PC-3 (cell line): ENCODE measurements around the gene FAM83D. TPM values are rescaled to one million over a fixed set of nuclear protein-coding genes. Genes with fewer than 3 reads are reported as not detected.

Source experiments
- ATAC-seq: fragments of 200-7000 bp; cut with Tn5 transposase; 2 replicates; pipeline ENCODE4 v1.9.1; 2020; ENCODE audit warnings: mild to moderate bottlenecking, moderate library complexity
- BruUV-seq: library from RNA; stranded (reverse); fragments of 400-500 nt; replicated peaks from 2 replicates; lab custom pipeline; 2021; lab: Mats Ljungman, UMichigan
- CTCF ChIA-PET: fragments of 300-600 bp; sonication (Branson Sonifier 250); formaldehyde crosslinking; loops from one replicate; lab custom pipeline; 2022; ENCODE audit warnings: antibody characterized with exemption; lab: Charles Lee
- POLR2A ChIA-PET: fragments of 300-600 bp; sonication (Branson Sonifier 250); formaldehyde crosslinking; loops from one replicate; lab custom pipeline; 2022; ENCODE audit warnings: antibody characterized with exemption; ENCODE audit not compliant: unreplicated experiment; lab: Charles Lee
- DNase-seq: peaks from one replicate; pipeline ENCODE4 v3.0.0-alpha.2; 2015
- H2AFZ ChIP-seq: fragments of 300-600 bp; sonication (generic); 2 replicates; pipeline ENCODE4 v1.6.0; 2016; ENCODE audit warnings: antibody characterized with exemption, low read length
- H3F3A ChIP-seq: fragments of 300-600 bp; sonication (generic); one replicate; pipeline ENCODE4 v1.6.0; 2017; ENCODE audit warnings: antibody characterized with exemption, low read length, control low read depth, mild to moderate bottlenecking; ENCODE audit not compliant: unreplicated experiment
- H3K27ac ChIP-seq: fragments of 300-600 bp; sonication (generic); 2 replicates; pipeline ENCODE4 v1.5.1; 2016; ENCODE audit warnings: mild to moderate bottlenecking, low read length
- H3K27me3 ChIP-seq: fragments of 300-600 bp; sonication (generic); 2 replicates; pipeline ENCODE4 v1.6.1; 2016; ENCODE audit warnings: low read length, mixed read lengths
- H3K36me3 ChIP-seq: fragments of 300-600 bp; sonication (generic); 2 replicates; pipeline ENCODE4 v1.6.1; 2016; ENCODE audit warnings: low read depth, mixed run types, low read length, mixed read lengths
- H3K4me1 ChIP-seq: fragments of 300-600 bp; sonication (generic); 2 replicates; pipeline ENCODE4 v1.5.1; 2016; ENCODE audit warnings: low read length; ENCODE audit not compliant: insufficient read depth
- H3K4me2 ChIP-seq: fragments of 300-600 bp; sonication (generic); 2 replicates; pipeline ENCODE4 v1.6.0; 2016; ENCODE audit warnings: low read length
- H3K4me3 ChIP-seq: fragments of 300-600 bp; sonication (generic); 2 replicates; pipeline ENCODE4 v1.5.1; 2016; ENCODE audit warnings: mild to moderate bottlenecking, low read length, mixed read lengths
- H3K79me2 ChIP-seq: fragments of 300-600 bp; sonication (generic); 2 replicates; pipeline ENCODE4 v1.6.1; 2017; ENCODE audit warnings: low read length, mixed read lengths
- H3K9ac ChIP-seq: fragments of 300-600 bp; sonication (generic); 2 replicates; pipeline ENCODE4 v1.6.0; 2016; ENCODE audit warnings: mild to moderate bottlenecking, low read length
- H3K9me2 ChIP-seq: fragments of 300-600 bp; sonication (generic); replicated peaks from 2 replicates; pipeline ENCODE4 v1.6.1; 2016; ENCODE audit warnings: mixed run types, low read length, mixed read lengths
- H3K9me3 ChIP-seq: fragments of 300-600 bp; sonication (generic); 2 replicates; pipeline ENCODE4 v1.6.1; 2016; ENCODE audit warnings: low read length, mixed read lengths
- H4K20me1 ChIP-seq: fragments of 300-600 bp; sonication (generic); 2 replicates; pipeline ENCODE4 v1.6.1; 2016; ENCODE audit warnings: low read length, mixed read lengths
- EZH2 ChIP-seq: fragments of 300-600 bp; sonication (generic); IDR thresholded peaks from one replicate; pipeline ENCODE4 v1.6.1; 2017; ENCODE audit warnings: antibody characterized with exemption, mild to moderate bottlenecking, low read length; ENCODE audit not compliant: unreplicated experiment
- EZH2phosphoT487 ChIP-seq: fragments of 300-600 bp; sonication (generic); IDR thresholded peaks from 2 replicates; pipeline ENCODE4 v1.6.1; 2018; ENCODE audit warnings: mild to moderate bottlenecking, antibody characterized with exemption, low read length, borderline replicate concordance
- intact Hi-C: fragments of 100-400 bp; cut with micrococcal nuclease; formaldehyde crosslinking; loops from 2 replicates; pipeline ENCODE4 v1.9.0; 2023
- total RNA-seq: library from RNA; depleted of rRNA; stranded (reverse); fragments of >200 nt; gene quantifications from 2 replicates; pipeline ENCODE4 v1.2.3, GENCODE V29; 2014
- TF ChIP-seq, protein P1 (sequence below): fragments of 300-600 bp; sonication (generic); conservative IDR thresholded peaks from 2 replicates; pipeline ENCODE4 v1.5.1; 2017; ENCODE audit warnings: antibody characterized with exemption, low read depth, mild to moderate bottlenecking, low read length

The FAM83D gene
- total RNA-seq, 1 experiment from 2014 or later = 69.6 TPM

DNA sequence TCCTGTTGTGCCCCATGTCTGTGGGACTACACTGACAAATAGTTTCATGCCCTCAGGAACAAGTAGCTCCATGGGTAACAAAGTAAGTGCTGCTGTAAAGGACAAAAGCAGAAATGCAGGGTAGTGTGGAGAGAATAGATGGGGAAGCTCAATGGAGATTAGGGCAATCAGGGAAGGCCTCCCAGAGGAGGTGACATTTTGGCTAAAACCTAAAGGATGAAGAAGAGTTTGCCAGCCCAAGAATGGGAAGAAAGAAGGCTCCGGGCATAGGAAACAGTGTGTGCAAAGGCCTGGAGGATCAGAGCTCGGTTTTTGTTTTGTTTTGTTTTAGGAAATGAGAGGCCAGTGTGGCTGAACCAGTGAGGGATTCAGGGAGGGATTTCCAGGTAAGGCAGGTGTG lies 43.6 kb upstream of the FAM83D start:
- Histone ChIP-seq H3K36me3 (no peaks in the 10 kb centered on the region), H3K4me3 (no peak overlapping the region), H3K79me2 (no peaks in the 10 kb centered on the region), H3K4me1 (no peaks in the 10 kb centered on the region), H3K27ac (no peak overlapping the region), H3K27me3 (0 out of 2 replicates have a peak, but pooled peaks cover 3% of the 10 kb centered on the region), H2AFZ (no peak overlapping the region), H3K4me2 (no peak overlapping the region), H3K9me3 (no peaks in the 10 kb centered on the region), H3K9me2 (no peaks in the 10 kb centered on the region), H4K20me1 (no peaks in the 10 kb centered on the region), H3K9ac (no peak overlapping the region), H3F3A (no peaks in the 10 kb centered on the region)
- BruUV-seq = no TSS peak
- no peak for DNase-seq
- TF ChIP-seq, protein P1, sequence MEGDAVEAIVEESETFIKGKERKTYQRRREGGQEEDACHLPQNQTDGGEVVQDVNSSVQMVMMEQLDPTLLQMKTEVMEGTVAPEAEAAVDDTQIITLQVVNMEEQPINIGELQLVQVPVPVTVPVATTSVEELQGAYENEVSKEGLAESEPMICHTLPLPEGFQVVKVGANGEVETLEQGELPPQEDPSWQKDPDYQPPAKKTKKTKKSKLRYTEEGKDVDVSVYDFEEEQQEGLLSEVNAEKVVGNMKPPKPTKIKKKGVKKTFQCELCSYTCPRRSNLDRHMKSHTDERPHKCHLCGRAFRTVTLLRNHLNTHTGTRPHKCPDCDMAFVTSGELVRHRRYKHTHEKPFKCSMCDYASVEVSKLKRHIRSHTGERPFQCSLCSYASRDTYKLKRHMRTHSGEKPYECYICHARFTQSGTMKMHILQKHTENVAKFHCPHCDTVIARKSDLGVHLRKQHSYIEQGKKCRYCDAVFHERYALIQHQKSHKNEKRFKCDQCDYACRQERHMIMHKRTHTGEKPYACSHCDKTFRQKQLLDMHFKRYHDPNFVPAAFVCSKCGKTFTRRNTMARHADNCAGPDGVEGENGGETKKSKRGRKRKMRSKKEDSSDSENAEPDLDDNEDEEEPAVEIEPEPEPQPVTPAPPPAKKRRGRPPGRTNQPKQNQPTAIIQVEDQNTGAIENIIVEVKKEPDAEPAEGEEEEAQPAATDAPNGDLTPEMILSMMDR = no peak
- TF ChIP-seq EZH2phosphoT487 (no peak), EZH2 (no peak)
- CTCF ChIA-PET = no interaction called here
- intact Hi-C loops = no loop called here
- POLR2A ChIA-PET = no interaction called here
- no peak for ATAC-seq

DNA sequence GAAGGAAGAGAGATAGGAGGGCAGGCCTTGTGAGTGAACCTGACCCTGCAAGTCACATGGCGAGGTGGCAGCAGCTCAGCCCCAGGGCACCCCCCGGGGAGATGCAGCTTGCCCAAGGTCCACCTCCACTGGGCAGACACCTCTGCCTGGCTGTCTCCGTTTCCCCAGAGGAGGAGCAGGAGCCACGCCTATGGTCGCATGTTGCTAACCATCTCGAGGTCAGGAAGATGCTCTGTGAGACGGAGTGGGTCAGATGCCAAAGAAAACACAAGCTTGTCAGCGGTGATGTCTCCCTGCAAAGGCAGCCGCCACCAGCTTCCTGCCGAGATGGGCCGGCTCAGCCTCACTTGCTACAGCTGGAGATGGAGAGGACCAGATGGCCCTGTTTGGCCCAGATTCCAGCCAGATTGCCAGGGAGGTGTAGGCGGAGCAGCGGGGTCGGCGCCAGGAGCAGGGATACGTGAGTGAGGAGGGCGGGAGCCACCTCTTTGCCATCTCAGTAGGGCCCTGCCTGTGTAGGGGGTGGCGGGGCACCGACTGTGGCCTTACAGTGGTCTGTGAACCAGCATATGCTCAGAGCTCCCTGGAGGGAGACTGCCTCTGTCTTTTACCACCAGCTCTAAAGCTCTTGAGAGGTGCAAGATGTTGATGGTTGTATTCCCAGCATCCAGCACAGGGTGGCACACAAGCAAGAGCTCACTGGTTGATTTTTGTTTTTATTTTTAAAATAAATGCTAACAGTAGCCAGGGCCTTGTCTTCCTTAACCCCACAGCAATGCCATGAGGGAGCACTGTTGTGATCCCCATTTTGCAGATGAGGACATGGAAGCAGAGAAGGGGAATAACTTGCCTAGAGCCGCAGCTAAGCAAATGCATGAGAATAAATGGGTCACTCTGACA lies 42.9 kb upstream of the FAM83D start:
- ChIA-PET CTCF (no interaction called here), POLR2A (interaction anchor here (0.7 to 0.9 kb wide), 2 partner anchors 88 to 130 kb away, joined by 3 to 8 read pairs; no protein-coding TSS in a partner anchor)
- H3K9me3 ChIP-seq = no peaks in the 10 kb centered on the region
- intact Hi-C loops = no loop called here
- no peaks in the 10 kb centered on the region for H3F3A ChIP-seq
- no peaks in the 10 kb centered on the region for H3K9me2 ChIP-seq
- no peaks in the 10 kb centered on the region for H4K20me1 ChIP-seq
- no peak overlapping the region for H3K4me3 ChIP-seq
- ATAC-seq = no peak
- no peaks in the 10 kb centered on the region for H3K4me1 ChIP-seq
- TF ChIP-seq EZH2phosphoT487 (no peak), EZH2 (no peak)
- TF ChIP-seq, protein P1 = 0 out of 2 replicates have a peak, but pooled peaks have one; percentile 14
- DNase-seq = no peak
- BruUV-seq = no TSS peak
- no peaks in the 10 kb centered on the region for H3K36me3 ChIP-seq
- no peak overlapping the region for H3K4me2 ChIP-seq
- 0 out of 2 replicates have a peak, but pooled peaks cover 3% of the 10 kb centered on the region for H3K27me3 ChIP-seq
- H3K79me2 ChIP-seq = no peaks in the 10 kb centered on the region
- H2AFZ ChIP-seq = no peak overlapping the region
- no peak overlapping the region for H3K27ac ChIP-seq
- no peak overlapping the region for H3K9ac ChIP-seq
